BLaER1 (cell line): ENCODE measurements around the gene ANKS1B.

ENCODE experiments used
- H3K27ac ChIP-seq: shearing (Covaris generic); formaldehyde crosslinking; 2 replicates; pipeline ENCODE4 v1.8.1; 2022
- H3K27me3 ChIP-seq: shearing (Covaris generic); formaldehyde crosslinking; 2 replicates; pipeline ENCODE4 v1.8.1; 2022
- H3K36me3 ChIP-seq: shearing (Covaris generic); formaldehyde crosslinking; 2 replicates; pipeline ENCODE4 v1.8.1; 2022
- H3K4me1 ChIP-seq: shearing (Covaris generic); formaldehyde crosslinking; 2 replicates; pipeline ENCODE4 v1.8.1; 2022
- H3K4me2 ChIP-seq: shearing (Covaris generic); formaldehyde crosslinking; 2 replicates; pipeline ENCODE4 v1.8.1; 2022
- H3K4me3 ChIP-seq: shearing (Covaris generic); formaldehyde crosslinking; 2 replicates; pipeline ENCODE4 v1.8.1; 2022
- H3K9ac ChIP-seq: shearing (Covaris generic); formaldehyde crosslinking; 2 replicates; pipeline ENCODE4 v1.8.1; 2022
- H3K9me3 ChIP-seq: shearing (Covaris generic); formaldehyde crosslinking; 2 replicates; pipeline ENCODE4 v1.8.1; 2022
- H4K20me1 ChIP-seq: shearing (Covaris generic); formaldehyde crosslinking; 2 replicates; pipeline ENCODE4 v1.8.1; 2022
- Cebpa-rat ChIP-seq: shearing (Covaris generic); IDR thresholded peaks from 2 replicates; pipeline ENCODE4 v1.8.1; 2022

ANKS1B gene

DNA sequence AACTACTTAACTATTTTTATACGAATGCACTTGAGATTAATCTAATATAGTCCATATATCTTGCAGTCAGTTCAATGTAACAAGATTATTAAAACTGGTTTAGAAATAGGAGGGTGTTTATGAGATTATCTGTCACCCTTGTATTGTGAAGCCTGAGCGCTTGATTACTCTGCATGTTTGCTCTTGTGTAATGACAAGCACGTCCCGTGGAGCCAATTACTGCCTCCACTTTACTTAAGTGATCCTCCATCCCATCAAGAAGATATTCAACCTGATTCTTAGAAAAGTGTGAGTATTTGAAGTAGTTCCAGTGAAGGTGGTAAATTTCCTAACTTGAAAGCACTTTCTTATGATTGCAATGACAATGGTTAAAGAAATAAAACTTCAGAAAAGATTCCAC is 752.4 kb downstream of the ANKS1B start:
- no peak overlapping the region for H3K9ac ChIP-seq
- no peak for TF ChIP-seq Cebpa-rat
- peaks cover 9% of the 10 kb centered on the region; the same call in 1 of the 2 replicates for H3K9me3 ChIP-seq
- no peak overlapping the region for H3K27ac ChIP-seq
- no peak overlapping the region for H3K4me3 ChIP-seq
- H4K20me1 ChIP-seq = no peaks in the 10 kb centered on the region
- no peaks in the 10 kb centered on the region for H3K4me1 ChIP-seq
- H3K36me3 ChIP-seq = peaks cover 44% of the 10 kb centered on the region
- no peaks in the 10 kb centered on the region for H3K27me3 ChIP-seq
- no peak overlapping the region for H3K4me2 ChIP-seq

DNA sequence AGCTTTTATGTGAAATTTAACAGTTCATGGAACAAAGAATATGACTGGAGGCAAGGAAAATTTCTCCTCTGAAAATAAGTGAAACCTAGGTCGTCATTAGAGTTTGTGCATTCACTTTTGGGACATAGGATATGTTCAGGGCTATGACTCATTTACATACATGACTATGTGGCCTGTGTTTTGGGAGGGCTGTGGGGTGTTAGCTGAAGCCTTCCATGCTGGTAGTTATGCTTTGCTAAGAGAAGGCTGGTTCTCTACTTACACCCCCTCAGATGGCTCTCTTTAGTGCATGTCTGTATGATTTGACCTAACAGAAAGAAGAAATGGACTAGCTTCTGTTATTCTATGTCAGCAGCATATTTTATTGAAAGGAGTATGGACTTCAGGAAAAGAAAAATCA is 753.7 kb downstream of the ANKS1B start:
- no peak overlapping the region for H3K9ac ChIP-seq
- H3K27ac ChIP-seq = no peak overlapping the region
- TF ChIP-seq Cebpa-rat = no peak
- peaks cover 40% of the 10 kb centered on the region for H3K36me3 ChIP-seq
- no peak overlapping the region for H3K4me2 ChIP-seq
- H3K4me1 ChIP-seq = no peaks in the 10 kb centered on the region
- H4K20me1 ChIP-seq = no peaks in the 10 kb centered on the region
- no peaks in the 10 kb centered on the region for H3K27me3 ChIP-seq
- no peaks in the 10 kb centered on the region for H3K9me3 ChIP-seq
- no peak overlapping the region for H3K4me3 ChIP-seq

DNA sequence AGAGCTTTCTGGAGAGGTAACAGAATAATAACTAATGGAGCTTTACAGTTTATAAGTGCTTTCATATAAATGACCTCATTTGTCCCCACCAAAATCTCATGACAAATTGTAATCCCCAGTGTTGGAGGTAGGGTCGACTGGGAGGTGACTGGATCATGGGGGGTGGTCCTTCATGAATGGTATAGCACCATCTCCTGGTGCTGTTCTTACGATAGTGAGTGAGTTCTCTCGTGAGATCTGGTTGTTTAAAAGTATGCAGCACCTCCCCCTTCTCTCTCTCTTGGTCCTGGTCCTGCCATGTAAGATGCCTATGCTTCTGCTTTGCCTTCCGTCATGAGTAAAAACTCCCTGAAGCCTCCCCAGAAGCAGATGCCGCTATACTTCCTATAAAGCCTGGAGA is 760.5 kb downstream of the ANKS1B start:
- no peak overlapping the region for H3K4me3 ChIP-seq
- no peak overlapping the region for H3K27ac ChIP-seq
- H3K9ac ChIP-seq = no peak overlapping the region
- no peak for TF ChIP-seq Cebpa-rat
- H3K36me3 ChIP-seq = peaks cover 53% of the 10 kb centered on the region
- H3K27me3 ChIP-seq = no peaks in the 10 kb centered on the region
- H3K4me2 ChIP-seq = no peak overlapping the region
- no peaks in the 10 kb centered on the region; the same call in 1 of the 2 replicates for H3K4me1 ChIP-seq
- no peaks in the 10 kb centered on the region for H3K9me3 ChIP-seq
- no peaks in the 10 kb centered on the region for H4K20me1 ChIP-seq

DNA sequence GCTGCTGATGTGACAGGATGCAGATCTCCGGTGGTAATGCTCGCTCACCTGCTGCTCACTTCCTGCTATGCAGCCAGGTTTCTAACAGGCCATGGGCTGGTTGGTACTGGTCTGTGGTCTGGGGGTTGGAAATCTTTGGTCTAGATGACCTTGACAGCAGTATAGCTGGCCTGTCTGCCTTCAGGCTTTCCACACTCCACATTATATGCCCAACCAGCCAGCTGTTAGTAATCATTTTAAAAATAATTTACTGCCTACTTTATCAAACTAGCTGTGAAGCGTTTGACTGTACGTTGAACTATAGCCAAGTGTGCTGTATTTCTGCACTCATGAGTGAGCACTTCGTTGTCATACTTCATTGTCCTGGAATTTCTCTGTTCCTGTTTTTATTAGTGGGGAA is 761.2 kb downstream of the ANKS1B start:
- no peak overlapping the region for H3K4me2 ChIP-seq
- no peak overlapping the region for H3K9ac ChIP-seq
- H4K20me1 ChIP-seq = no peaks in the 10 kb centered on the region
- H3K4me1 ChIP-seq = no peaks in the 10 kb centered on the region; the same call in 1 of the 2 replicates
- peaks cover 60% of the 10 kb centered on the region for H3K36me3 ChIP-seq
- no peak overlapping the region for H3K4me3 ChIP-seq
- no peak for TF ChIP-seq Cebpa-rat
- no peaks in the 10 kb centered on the region for H3K27me3 ChIP-seq
- no peak overlapping the region for H3K27ac ChIP-seq
- H3K9me3 ChIP-seq = no peaks in the 10 kb centered on the region

DNA sequence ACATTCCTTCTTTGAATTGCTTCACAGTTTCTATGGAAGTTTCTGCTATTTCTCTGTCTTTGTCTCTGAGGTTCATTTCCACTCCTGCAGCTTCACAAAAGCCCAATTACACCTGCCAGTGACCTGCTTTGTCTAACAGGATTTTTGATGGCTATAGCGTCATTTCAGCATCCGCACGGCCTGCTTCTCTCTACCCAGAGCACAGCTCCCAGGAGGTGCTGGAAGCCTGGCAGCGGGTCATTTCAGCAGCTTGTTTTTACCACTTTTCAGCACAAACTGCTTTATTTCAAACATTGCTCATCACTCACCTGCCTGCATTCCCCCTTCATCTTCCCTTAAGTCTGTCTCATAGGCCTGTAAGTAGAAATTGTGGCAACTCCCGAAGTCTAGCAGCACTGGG is 771.7 kb downstream of the ANKS1B start:
- H3K4me1 ChIP-seq = no peaks in the 10 kb centered on the region
- peaks cover 62% of the 10 kb centered on the region for H3K9me3 ChIP-seq
- no peak overlapping the region for H3K4me3 ChIP-seq
- no peak for TF ChIP-seq Cebpa-rat
- no peaks in the 10 kb centered on the region for H4K20me1 ChIP-seq
- no peak overlapping the region for H3K9ac ChIP-seq
- peaks cover 91% of the 10 kb centered on the region for H3K36me3 ChIP-seq
- no peak overlapping the region for H3K4me2 ChIP-seq
- no peaks in the 10 kb centered on the region for H3K27me3 ChIP-seq
- H3K27ac ChIP-seq = no peak overlapping the region

DNA sequence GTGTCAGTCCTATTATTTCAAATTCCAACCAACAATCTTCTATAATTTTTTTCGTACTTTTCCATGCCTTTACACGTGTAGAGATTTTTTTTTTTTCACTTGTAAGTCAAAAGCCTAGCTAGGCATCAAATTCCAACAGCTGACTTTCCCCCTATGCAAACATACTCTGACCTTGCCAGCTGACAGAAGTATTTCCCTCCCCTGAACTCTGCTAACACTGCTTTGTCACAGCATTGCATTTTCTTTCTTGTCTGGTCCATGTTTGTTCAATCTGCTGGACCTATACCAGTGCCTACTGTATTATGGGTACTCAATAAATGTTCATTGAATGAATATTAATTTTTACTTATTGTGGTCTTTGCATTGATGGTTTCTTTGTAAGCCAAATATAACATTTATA is 772.5 kb downstream of the ANKS1B start:
- no peak overlapping the region for H3K27ac ChIP-seq
- no peak for TF ChIP-seq Cebpa-rat
- no peaks in the 10 kb centered on the region for H4K20me1 ChIP-seq
- no peaks in the 10 kb centered on the region for H3K4me1 ChIP-seq
- no peak overlapping the region for H3K9ac ChIP-seq
- H3K36me3 ChIP-seq = peaks cover 83% of the 10 kb centered on the region
- H3K4me2 ChIP-seq = no peak overlapping the region
- H3K9me3 ChIP-seq = peaks cover 57% of the 10 kb centered on the region
- H3K27me3 ChIP-seq = no peaks in the 10 kb centered on the region
- H3K4me3 ChIP-seq = no peak overlapping the region

DNA sequence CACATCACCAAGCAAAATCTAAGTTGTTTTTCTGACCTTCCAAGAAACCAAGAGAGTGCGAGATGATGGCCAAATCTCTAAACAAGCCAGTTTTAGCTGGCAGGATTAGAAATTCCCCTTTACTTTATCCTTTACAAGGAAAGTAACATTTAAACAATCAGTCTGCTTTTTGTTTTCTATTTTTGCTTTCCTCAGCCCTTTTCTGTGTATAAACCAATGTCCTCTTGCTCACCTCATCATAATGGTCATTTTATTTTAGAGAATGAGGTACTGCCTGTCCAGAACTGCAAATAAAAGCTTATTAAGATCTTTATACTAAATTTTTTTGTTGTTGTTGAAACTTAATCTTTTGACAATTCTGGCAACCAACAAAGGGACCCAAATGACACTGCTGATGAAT is 779.6 kb downstream of the ANKS1B start:
- H3K4me2 ChIP-seq = no peak overlapping the region
- H3K4me3 ChIP-seq = no peak overlapping the region
- H3K27ac ChIP-seq = no peak overlapping the region
- no peak for TF ChIP-seq Cebpa-rat
- H4K20me1 ChIP-seq = no peaks in the 10 kb centered on the region; the same call in 1 of the 2 replicates
- H3K9ac ChIP-seq = no peak overlapping the region
- peaks cover 67% of the 10 kb centered on the region for H3K36me3 ChIP-seq
- no peaks in the 10 kb centered on the region for H3K27me3 ChIP-seq
- no peaks in the 10 kb centered on the region for H3K4me1 ChIP-seq
- H3K9me3 ChIP-seq = no peaks in the 10 kb centered on the region

DNA sequence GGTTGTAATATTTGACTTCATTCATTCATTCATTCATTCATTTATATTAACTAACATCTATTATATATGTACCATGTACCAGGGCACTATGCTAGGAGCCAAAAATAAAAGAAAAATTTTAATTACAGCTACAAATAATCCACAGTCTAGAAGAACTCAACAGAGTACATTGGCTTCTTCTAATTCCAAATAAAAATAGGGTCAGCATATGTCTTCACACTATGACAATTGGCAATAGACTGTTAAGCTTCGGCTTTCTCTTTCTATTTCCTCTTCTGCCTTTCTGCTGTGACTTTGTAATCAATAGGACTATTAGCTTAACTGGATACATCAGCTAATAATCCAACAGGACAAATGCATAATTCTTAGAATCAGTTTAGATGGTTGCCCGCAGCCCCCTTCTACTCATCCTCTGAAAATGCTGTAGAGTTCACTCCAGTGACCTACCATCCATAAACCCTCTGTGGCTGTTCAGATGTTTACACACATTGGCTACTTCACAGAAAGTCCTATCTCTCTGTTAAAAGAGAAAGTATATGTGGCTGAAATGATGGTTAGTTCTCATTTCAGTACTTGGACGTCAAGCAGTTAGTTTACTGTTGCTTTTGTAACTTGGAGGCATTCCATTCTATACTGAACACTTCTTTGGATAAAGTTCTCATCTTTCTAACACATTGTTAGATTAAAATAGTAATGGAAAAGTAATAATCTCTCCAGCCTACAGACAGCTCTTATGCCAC is 782.7 kb downstream of the ANKS1B start:
- no peak for TF ChIP-seq Cebpa-rat
- Histone ChIP-seq H3K4me1 (peaks cover 16% of the 10 kb centered on the region), H3K27ac (no peak overlapping the region), H4K20me1 (no peaks in the 10 kb centered on the region; the same call in 1 of the 2 replicates), H3K27me3 (no peaks in the 10 kb centered on the region), H3K36me3 (peaks cover 63% of the 10 kb centered on the region), H3K4me2 (no peak overlapping the region), H3K9ac (no peak overlapping the region), H3K4me3 (no peak overlapping the region), H3K9me3 (no peaks in the 10 kb centered on the region)

DNA sequence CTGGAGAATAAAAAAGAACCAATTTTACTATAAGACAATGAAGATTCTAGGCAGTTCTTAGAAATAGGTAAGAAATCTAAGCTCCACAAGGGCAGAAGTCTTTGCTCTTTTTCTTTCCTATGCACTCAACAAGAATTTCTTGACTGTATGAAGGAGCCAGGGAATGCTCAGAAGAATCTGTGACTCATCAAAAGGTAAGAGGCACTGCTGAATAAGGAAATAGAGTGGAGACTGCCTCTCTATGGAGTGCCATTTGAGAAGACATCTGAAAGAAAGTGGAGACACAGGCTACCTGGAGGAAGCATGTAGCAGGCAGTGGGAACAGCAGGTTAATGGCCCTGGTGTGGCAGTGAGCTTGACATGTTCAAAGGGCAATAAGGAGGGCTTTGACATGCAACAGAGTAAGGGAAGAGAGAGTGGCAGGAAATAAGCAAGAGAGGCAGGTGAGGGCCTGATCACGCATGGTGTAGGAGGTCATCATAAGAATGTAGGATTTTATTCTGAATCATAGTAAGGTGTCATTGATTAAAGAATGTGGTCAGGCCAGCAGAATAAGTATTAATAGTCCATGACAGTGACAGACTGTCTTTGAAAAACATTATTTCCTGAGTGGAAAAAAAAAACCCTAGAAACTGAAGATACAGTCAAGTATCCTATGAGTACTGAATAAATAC is 783.9 kb downstream of the ANKS1B start:
- Histone ChIP-seq H3K9ac (no peak overlapping the region), H3K9me3 (no peaks in the 10 kb centered on the region), H4K20me1 (no peaks in the 10 kb centered on the region; the same call in 1 of the 2 replicates), H3K4me1 (peaks cover 28% of the 10 kb centered on the region), H3K4me3 (no peak overlapping the region), H3K36me3 (peaks cover 64% of the 10 kb centered on the region), H3K4me2 (no peak overlapping the region), H3K27me3 (no peaks in the 10 kb centered on the region), H3K27ac (no peak overlapping the region)
- TF ChIP-seq Cebpa-rat = no peak

DNA sequence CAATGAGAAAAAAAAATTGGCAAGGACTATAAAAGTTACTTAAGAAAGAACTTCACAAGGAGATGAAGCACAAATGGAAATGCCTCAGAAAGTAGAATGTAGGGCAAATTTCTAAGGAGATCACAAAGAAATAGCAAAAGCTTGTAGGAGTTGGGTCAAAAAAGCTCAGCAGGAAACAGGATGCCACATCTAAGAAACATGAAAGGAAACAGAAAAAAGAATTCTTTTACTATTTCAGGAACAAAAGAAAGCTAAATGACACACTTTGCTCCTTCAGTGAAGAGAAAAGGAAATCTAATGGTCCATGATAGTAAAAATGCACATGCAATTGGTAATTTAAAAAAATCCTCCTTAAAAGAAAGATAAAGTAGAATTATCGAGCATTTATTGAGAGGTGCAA is 789.3 kb downstream of the ANKS1B start:
- H4K20me1 ChIP-seq = no peaks in the 10 kb centered on the region
- no peak overlapping the region for H3K27ac ChIP-seq
- no peak for TF ChIP-seq Cebpa-rat
- H3K4me3 ChIP-seq = no peak overlapping the region
- peak overlapping the region; percentile 49 for H3K4me2 ChIP-seq
- H3K9me3 ChIP-seq = peaks cover 7% of the 10 kb centered on the region
- peaks cover 56% of the 10 kb centered on the region for H3K4me1 ChIP-seq
- H3K9ac ChIP-seq = no peak overlapping the region
- H3K27me3 ChIP-seq = no peaks in the 10 kb centered on the region
- peaks cover 16% of the 10 kb centered on the region; the same call in 1 of the 2 replicates for H3K36me3 ChIP-seq
